DND-41 (cell line): Measurements from ENCODE around the gene KLF1.

Experiments
- ATAC-seq: fragments of 200-7000 bp; cut with Tn5 transposase; 3 replicates; pipeline ENCODE4 v1.9.1; 2021; ENCODE audit warnings: low read depth; ENCODE audit not compliant: insufficient read depth
- DNase-seq: peaks from one replicate; pipeline ENCODE4 v3.0.0-alpha.2; 2020
- H2AFZ ChIP-seq: 2 replicates; pipeline ENCODE4 v1.6.0; 2012; ENCODE audit warnings: low read depth, low read length
- H3K27ac ChIP-seq: 2 replicates; pipeline ENCODE4 v1.5.1; 2012; ENCODE audit warnings: low read length, inconsistent platforms
- H3K27me3 ChIP-seq: fragments of 200-600 bp; sonication (generic); 2 replicates; pipeline ENCODE4 v1.6.0; 2012; ENCODE audit warnings: low read length, mild to moderate bottlenecking, inconsistent platforms; ENCODE audit not compliant: insufficient read depth, poor library complexity
- H3K36me3 ChIP-seq: 2 replicates; pipeline ENCODE4 v1.5.1; 2012; ENCODE audit warnings: low read length, inconsistent platforms; ENCODE audit not compliant: insufficient read depth
- H3K4me1 ChIP-seq: 2 replicates; pipeline ENCODE4 v1.5.1; 2012; ENCODE audit warnings: mild to moderate bottlenecking, low read length; ENCODE audit not compliant: insufficient read depth
- H3K4me2 ChIP-seq: 2 replicates; pipeline ENCODE4 v1.6.0; 2012; ENCODE audit warnings: mild to moderate bottlenecking, moderate library complexity, low read length, inconsistent platforms; ENCODE audit not compliant: insufficient read depth
- H3K4me3 ChIP-seq, 2 experiments: fragments of 200-600 bp in 1 of 2; shearing (Covaris generic) in 1 of 2; 2 replicates each; pipeline ENCODE4 v1.5.1; 2012 to 2016; ENCODE audit warnings: inconsistent platforms in 2 of 2, low read length in 2 of 2, mild to moderate bottlenecking in 2 of 2, low read depth in 1 of 2, moderate library complexity in 1 of 2
- H3K79me2 ChIP-seq: 2 replicates; pipeline ENCODE4 v1.6.0; 2012; ENCODE audit warnings: low read length, inconsistent platforms; ENCODE audit not compliant: insufficient read depth
- H3K9ac ChIP-seq: 2 replicates; pipeline ENCODE4 v1.6.0; 2012; ENCODE audit warnings: low read depth, mild to moderate bottlenecking, inconsistent platforms, low read length, moderate library complexity
- H3K9me3 ChIP-seq: 2 replicates; pipeline ENCODE4 v1.5.1; 2012; ENCODE audit warnings: low read length, moderate library complexity, mild to moderate bottlenecking, inconsistent platforms; ENCODE audit not compliant: insufficient read depth, severe bottlenecking
- H4K20me1 ChIP-seq: 2 replicates; pipeline ENCODE4 v1.6.0; 2012; ENCODE audit warnings: low read length; ENCODE audit not compliant: insufficient read depth
- EZH2 ChIP-seq: IDR thresholded peaks from 3 replicates; pipeline ENCODE4 v1.6.1; 2012; ENCODE audit warnings: borderline replicate concordance, low read depth, mild to moderate bottlenecking, moderate library complexity, low read length, inconsistent platforms; ENCODE audit not compliant: severe bottlenecking
- TF ChIP-seq, protein P1 (sequence below): IDR thresholded peaks from 2 replicates; pipeline ENCODE4 v1.5.1; 2012; ENCODE audit warnings: borderline replicate concordance, low read length, moderate library complexity, mild to moderate bottlenecking; ENCODE audit not compliant: poor library complexity, severe bottlenecking; ENCODE audit errors: extremely low read depth

Gene KLF1

DNA sequence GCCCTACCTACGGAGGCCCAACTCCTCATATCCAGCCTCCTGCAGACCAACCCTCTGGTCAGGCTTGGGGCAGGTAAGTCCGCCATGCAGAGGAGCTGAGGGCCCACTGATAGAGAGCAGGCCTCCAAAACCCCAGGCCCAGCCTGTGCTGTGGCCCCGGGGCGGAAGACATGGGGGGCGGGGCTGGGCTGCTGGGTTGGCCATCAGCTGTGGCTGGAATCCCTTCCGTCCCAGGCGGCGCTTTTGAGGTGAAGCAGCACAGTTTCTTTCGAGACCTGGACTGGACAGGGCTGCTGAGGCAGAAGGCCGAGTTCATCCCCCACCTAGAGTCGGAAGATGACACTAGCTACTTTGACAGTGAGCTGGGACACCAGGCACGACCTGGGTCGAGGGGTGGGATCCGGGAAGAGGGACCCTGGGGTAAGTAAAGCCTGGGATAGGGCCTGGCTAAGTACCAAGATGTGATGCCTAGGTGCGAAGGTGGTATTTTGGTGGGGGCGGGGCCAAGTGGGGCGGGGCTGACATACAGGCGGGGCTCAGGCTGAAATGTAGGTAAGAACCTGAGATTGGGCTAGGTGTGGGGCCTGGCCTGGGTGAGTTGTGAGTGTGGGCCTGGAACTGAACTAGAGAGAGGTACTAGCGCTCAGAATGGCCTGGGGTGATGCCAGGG is 21.1 kb downstream of the KLF1 start:
- Histone ChIP-seq H3K9ac (no peak overlapping the region), H3K9me3 (no peaks in the 10 kb centered on the region), H4K20me1 (no peaks in the 10 kb centered on the region), H3K4me2 (no peak overlapping the region), H3K4me1 (peaks cover 14% of the 10 kb centered on the region), H3K27ac (no peak overlapping the region), H3K36me3 (peaks cover 5% of the 10 kb centered on the region), H3K27me3 (no peaks in the 10 kb centered on the region), H2AFZ (no peak overlapping the region), H3K4me3 (no peak overlapping the region), H3K79me2 (no peaks in the 10 kb centered on the region)
- ATAC-seq = no peak
- DNase-seq = no peak
- TF ChIP-seq, protein P1, sequence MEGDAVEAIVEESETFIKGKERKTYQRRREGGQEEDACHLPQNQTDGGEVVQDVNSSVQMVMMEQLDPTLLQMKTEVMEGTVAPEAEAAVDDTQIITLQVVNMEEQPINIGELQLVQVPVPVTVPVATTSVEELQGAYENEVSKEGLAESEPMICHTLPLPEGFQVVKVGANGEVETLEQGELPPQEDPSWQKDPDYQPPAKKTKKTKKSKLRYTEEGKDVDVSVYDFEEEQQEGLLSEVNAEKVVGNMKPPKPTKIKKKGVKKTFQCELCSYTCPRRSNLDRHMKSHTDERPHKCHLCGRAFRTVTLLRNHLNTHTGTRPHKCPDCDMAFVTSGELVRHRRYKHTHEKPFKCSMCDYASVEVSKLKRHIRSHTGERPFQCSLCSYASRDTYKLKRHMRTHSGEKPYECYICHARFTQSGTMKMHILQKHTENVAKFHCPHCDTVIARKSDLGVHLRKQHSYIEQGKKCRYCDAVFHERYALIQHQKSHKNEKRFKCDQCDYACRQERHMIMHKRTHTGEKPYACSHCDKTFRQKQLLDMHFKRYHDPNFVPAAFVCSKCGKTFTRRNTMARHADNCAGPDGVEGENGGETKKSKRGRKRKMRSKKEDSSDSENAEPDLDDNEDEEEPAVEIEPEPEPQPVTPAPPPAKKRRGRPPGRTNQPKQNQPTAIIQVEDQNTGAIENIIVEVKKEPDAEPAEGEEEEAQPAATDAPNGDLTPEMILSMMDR = no peak
- TF ChIP-seq EZH2 = no peak

DNA sequence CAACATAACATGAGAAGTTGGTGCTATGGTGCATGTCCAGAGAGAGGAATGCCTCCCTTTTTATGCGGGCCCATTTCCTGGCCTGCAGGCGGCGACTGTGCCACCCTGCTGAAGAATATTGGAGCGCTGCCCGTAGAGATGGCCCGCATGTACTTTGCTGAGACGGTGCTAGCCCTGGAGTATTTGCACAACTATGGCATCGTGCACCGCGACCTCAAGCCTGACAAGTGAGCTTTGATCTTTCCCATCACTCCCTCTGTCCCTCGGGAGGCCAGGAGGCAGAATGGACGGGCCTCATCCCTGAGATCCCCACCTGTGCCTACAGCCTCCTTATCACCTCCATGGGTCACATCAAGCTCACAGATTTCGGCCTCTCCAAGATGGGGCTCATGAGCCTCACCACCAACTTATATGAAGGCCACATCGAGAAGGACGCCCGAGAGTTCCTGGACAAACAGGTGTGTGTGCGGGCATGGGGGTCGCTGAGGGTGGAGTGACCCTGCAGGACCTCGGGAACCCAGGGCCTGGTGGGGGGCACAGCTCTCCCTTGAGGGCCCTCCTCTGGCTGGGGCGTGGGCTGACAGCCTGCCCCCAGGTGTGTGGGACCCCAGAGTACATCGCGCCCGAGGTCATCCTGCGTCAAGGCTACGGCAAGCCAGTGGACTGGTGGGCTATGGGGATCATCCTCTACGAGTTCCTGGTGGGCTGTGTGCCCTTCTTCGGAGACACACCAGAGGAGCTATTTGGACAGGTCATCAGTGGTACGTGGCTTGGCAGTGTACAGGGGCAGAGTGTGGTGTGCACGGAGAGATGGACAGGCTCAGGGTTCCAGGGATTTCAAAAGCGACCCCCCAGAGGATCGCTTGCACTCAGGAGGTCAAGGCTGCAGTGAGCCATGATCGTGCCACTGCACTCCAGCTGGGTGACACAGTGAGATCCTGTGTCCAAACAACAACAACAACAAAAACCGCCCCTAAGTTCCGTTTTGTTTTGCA is 22.0 kb downstream of the KLF1 start:
- no peaks in the 10 kb centered on the region for H3K9me3 ChIP-seq
- no peak overlapping the region for H3K9ac ChIP-seq
- no peak overlapping the region for H3K4me2 ChIP-seq
- H3K4me3 ChIP-seq = no peak overlapping the region
- no peak for DNase-seq
- no peaks in the 10 kb centered on the region for H3K27me3 ChIP-seq
- H3K36me3 ChIP-seq = peaks cover 5% of the 10 kb centered on the region
- no peaks in the 10 kb centered on the region for H3K79me2 ChIP-seq
- no peak overlapping the region for H2AFZ ChIP-seq
- H3K4me1 ChIP-seq = peaks cover 14% of the 10 kb centered on the region
- no peak for TF ChIP-seq EZH2
- TF ChIP-seq, protein P1 = no peak
- ATAC-seq = no peak
- no peak overlapping the region for H3K27ac ChIP-seq
- H4K20me1 ChIP-seq = no peaks in the 10 kb centered on the region

DNA sequence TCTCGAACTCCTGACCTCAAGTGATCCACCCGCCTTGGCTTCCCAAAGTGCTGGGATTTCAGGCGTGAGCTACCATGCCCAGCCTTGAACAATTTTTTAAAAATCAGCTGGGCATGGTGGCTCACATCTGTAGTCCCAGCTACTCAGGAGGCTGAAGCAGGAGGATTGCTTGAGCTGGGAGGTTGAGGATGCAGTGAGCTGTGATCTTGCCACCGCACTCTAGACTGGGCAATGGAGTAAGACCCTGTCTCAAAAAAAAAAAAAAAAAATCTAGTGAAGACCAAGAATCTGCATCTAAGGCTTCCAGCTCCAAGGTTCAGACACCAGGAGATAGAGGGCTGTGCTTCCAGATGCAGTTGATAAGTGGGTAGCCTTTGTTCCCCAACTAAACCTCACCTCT is 22.9 kb downstream of the KLF1 start:
- Histone ChIP-seq H2AFZ (no peak overlapping the region), H3K4me2 (no peak overlapping the region), H4K20me1 (no peaks in the 10 kb centered on the region), H3K36me3 (peaks cover 6% of the 10 kb centered on the region), H3K27me3 (no peaks in the 10 kb centered on the region), H3K4me3 (no peak overlapping the region), H3K27ac (no peak overlapping the region), H3K9me3 (no peaks in the 10 kb centered on the region), H3K9ac (no peak overlapping the region), H3K4me1 (peaks cover 14% of the 10 kb centered on the region), H3K79me2 (no peaks in the 10 kb centered on the region)
- ATAC-seq = no peak
- TF ChIP-seq EZH2 = no peak
- TF ChIP-seq, protein P1 = no peak
- DNase-seq = no peak
